ENCODE data around the gene C1orf226. TPM values are rescaled to one million over a fixed set of nuclear protein-coding genes. Genes with fewer than 3 reads are reported as not detected.

Gene C1orf226
- total and polyA plus RNA-seq, 2 of the 8 experiments (the other 6 are each of a cell fraction or from before 2014, with no cell fraction given): 8.2 to 18.8 TPM

DNA sequence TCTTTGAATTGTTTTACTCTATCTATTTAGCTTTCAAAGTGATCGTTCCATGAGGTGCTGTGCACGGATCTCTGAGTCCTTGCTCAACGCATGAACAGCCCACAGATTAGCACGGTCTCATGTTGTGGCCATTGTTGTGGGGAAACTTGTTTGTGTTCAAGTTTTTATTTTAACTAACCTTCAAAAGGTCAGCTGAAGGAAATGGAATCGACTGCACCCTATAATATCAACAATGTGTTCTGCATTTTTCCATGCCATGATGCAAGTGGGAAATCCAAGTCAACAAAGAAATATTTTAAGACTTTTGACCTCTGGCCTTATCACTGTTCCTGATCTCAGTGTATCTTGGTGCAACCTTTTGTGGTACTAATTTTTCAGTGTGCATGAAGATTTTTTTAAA, 24.3 kb downstream of the C1orf226 start:
- POLR2A ChIA-PET (ENCODE audit: partially characterized antibody): no interaction called here
- Histone ChIP-seq H4K5ac (ENCODE audit: insufficient read length, low read depth, low read length) (no peak overlapping the region), H3K14ac (ENCODE audit: insufficient read length) (no peak overlapping the region), H3K56ac (replicated peaks; ENCODE audit: insufficient read length, low read depth, low read length) (no peak overlapping the region), H3K18ac (ENCODE audit: extremely low read depth, low read length) (no peak overlapping the region), H4K8ac (ENCODE audit: extremely low read depth, insufficient read depth, low read length) (no peak overlapping the region), H3K27ac (ENCODE audit: low read depth, low read length) (no peak overlapping the region), H3K27me3 (replicated peaks in 1 of 4; ENCODE audit: control insufficient read depth in 3 of 4, extremely low read depth in 1 of 4, insufficient read depth in 3 of 4, low read length in 3 of 4) (no peaks in the 10 kb centered on the region), H3K4me2 (ENCODE audit: insufficient read depth in 1 of 2, low read depth in 2 of 2, low read length in 2 of 2) (no peak overlapping the region), H3K23ac (ENCODE audit: insufficient read length) (no peak overlapping the region), H2BK120ac (replicated peaks; ENCODE audit: low read depth, low read length) (no peak overlapping the region), H2BK20ac (ENCODE audit: low read length) (no peak overlapping the region), H2BK12ac (ENCODE audit: low read depth, low read length) (no peak overlapping the region), H3K4me1 (replicated peaks in 1 of 4; ENCODE audit: control insufficient read depth in 3 of 4, insufficient read depth in 4 of 4, low read length in 3 of 4) (no peaks in the 10 kb centered on the region), H3K9ac (replicated peaks in 1 of 4; ENCODE audit: extremely low read depth in 1 of 4, low read depth in 3 of 4, low read length in 3 of 4) (no peak overlapping the region), H3K9me3 (ENCODE audit: insufficient read depth in 2 of 2, low read depth in 1 of 2, low read length in 1 of 2) (no peaks in the 10 kb centered on the region), H3K79me2 (ENCODE audit: control insufficient read depth in 1 of 2, insufficient read depth in 2 of 2, low read length in 2 of 2) (no peaks in the 10 kb centered on the region), H3K36me3 (ENCODE audit: control insufficient read depth in 2 of 4, insufficient read depth in 4 of 4, low read length in 3 of 4) (no peaks in the 10 kb centered on the region), H2BK5ac (ENCODE audit: low read depth, low read length) (no peak overlapping the region), H3K4ac (replicated peaks; ENCODE audit: insufficient read length, low read depth, low read length) (no peak overlapping the region), H4K20me1 (replicated peaks in 1 of 2; ENCODE audit: control insufficient read depth in 1 of 2, insufficient read depth in 2 of 2, low read length in 2 of 2) (no peaks in the 10 kb centered on the region), H4K91ac (replicated peaks; ENCODE audit: insufficient read length, low read length) (no peak overlapping the region), H3K23me2 (ENCODE audit: low read depth, low read length) (no peaks in the 10 kb centered on the region; the same call in 1 of the 2 replicates), H3K4me3 (ENCODE audit: extremely low read depth in 1 of 4, insufficient read depth in 2 of 4, low read depth in 3 of 4, low read length in 4 of 4) (no peak overlapping the region), H3K79me1 (ENCODE audit: low read depth, low read length) (no peaks in the 10 kb centered on the region), H2BK15ac (ENCODE audit: low read length) (no peak overlapping the region), H2AK5ac (ENCODE audit: low read depth, low read length) (no peak overlapping the region), H2AFZ (ENCODE audit: low read length) (0 out of 2 replicates have a peak overlapping the region, but pooled peaks have one; percentile 20)
- CTCF ChIA-PET (ENCODE audit: partially characterized antibody): interaction anchor here (0.5 to 1.9 kb wide), 3 partner anchors 63 to 583 kb away, joined by 3 to 5 read pairs (median 3); no protein-coding TSS in a partner anchor
- TF ChIP-seq KDM1A (IDR thresholded peaks at IDR 0.05; ENCODE audit: borderline replicate concordance, low read length) (no peak), E2F6 (IDR thresholded peaks at IDR 0.05) (no peak), ATF3 (IDR thresholded peaks at IDR 0.05; ENCODE audit: insufficient read depth, low read depth, low read length) (no peak), EP300 (IDR thresholded peaks at IDR 0.05; ENCODE audit: borderline replicate concordance in 1 of 2, low read depth in 2 of 2, low read length in 2 of 2) (no peak), PHF8 (conservative IDR thresholded peaks at IDR 0.05; ENCODE audit: low read depth, low read length) (no peak), NRF1 (IDR thresholded peaks at IDR 0.05; ENCODE audit: low read depth, low read length) (no peak), JUND (IDR thresholded peaks at IDR 0.05; ENCODE audit: low read length) (no peak), YY1 (IDR thresholded peaks at IDR 0.05; ENCODE audit: low read depth, low read length) (no peak), EZH2 (IDR thresholded peaks at IDR 0.05; ENCODE audit: low read depth, low read length, severe bottlenecking) (no peak)
- DNase-seq (ENCODE audit: low read depth in 1 of 2, low spot score in 2 of 2) (no peak), FAIRE-seq (no peak)
- WGBS, 2 experiments (ENCODE audit: extremely low coverage in 1 of 2, insufficient coverage in 1 of 2, insufficient read length in 1 of 2, insufficient replicate concordance in 2 of 2, low coverage in 1 of 2, low lambda C conversion rate in 2 of 2, missing lambda C conversion rate in 1 of 2): 96% methylated on average over 5 of the region's 5 CpGs; no CpG with 5 or more reads in 1 of the 2 experiments

Measured in H1 (cell line).